Keratinocyte (primary cell): ENCODE results near the gene SYNPR. TPM values are rescaled to one million over a fixed set of nuclear protein-coding genes. Genes with fewer than 3 reads are reported as not detected.
A peak's percentile ranks its signal among the peaks of the same experiment; 100 is the strongest.

ENCODE experiments used
- DNase-seq: peaks from one replicate; pipeline ENCODE4 v3.0.0-alpha.2; 2011; ENCODE audit warnings: low read depth, missing footprints, low spot score
- FAIRE-seq: peaks from 2 replicates; lab custom pipeline; 2011; peaks lifted over from hg19 to GRCh38; lab: Jason Lieb, UNC
- H2AFZ ChIP-seq: 2 replicates; pipeline ENCODE4 v1.6.0; 2012; ENCODE audit warnings: low read length, control low read depth, inconsistent platforms; ENCODE audit not compliant: control insufficient read depth
- H3K27ac ChIP-seq: 2 replicates; pipeline ENCODE4 v1.5.1; 2011; ENCODE audit warnings: low read length; ENCODE audit not compliant: control insufficient read depth, insufficient read depth
- H3K27me3 ChIP-seq: 3 replicates; pipeline ENCODE4 v1.6.0; 2011; ENCODE audit warnings: low read length; ENCODE audit not compliant: control insufficient read depth, insufficient read depth; ENCODE audit errors: extremely low read depth
- H3K36me3 ChIP-seq, 2 experiments: 2 replicates in 1 of 2; 3 replicates in 1 of 2; pipeline ENCODE4 v1.5.1; 2011; ENCODE audit warnings: low read length in 2 of 2, mild to moderate bottlenecking in 1 of 2; ENCODE audit not compliant: control insufficient read depth in 2 of 2, insufficient read depth in 2 of 2; ENCODE audit errors: extremely low read depth in 1 of 2
- H3K4me1 ChIP-seq: 3 replicates; pipeline ENCODE4 v1.5.1; 2011; ENCODE audit warnings: low read length; ENCODE audit not compliant: control insufficient read depth, insufficient read depth; ENCODE audit errors: extremely low read depth
- H3K4me2 ChIP-seq: 3 replicates; pipeline ENCODE4 v1.6.0; 2011; ENCODE audit warnings: low read depth, low read length; ENCODE audit not compliant: control insufficient read depth, insufficient read depth; ENCODE audit errors: extremely low read depth
- H3K4me3 ChIP-seq, 3 experiments: fragments of 200-600 bp in 1 of 3; sonication (generic) in 1 of 3; 2 replicates in 2 of 3; 3 replicates in 1 of 3; pipeline ENCODE4 v1.5.1; 2011 to 2016; ENCODE audit warnings: low read length in 3 of 3, mild to moderate bottlenecking in 3 of 3, control low read depth in 2 of 3, inconsistent platforms in 1 of 3, low read depth in 1 of 3, mixed read lengths in 1 of 3, mixed run types in 1 of 3, moderate library complexity in 1 of 3; ENCODE audit not compliant: control insufficient read depth in 2 of 3, insufficient read depth in 2 of 3; ENCODE audit errors: extremely low read depth in 1 of 3
- H3K79me2 ChIP-seq: 2 replicates; pipeline ENCODE4 v1.6.0; 2012; ENCODE audit warnings: low read length; ENCODE audit not compliant: control insufficient read depth, insufficient read depth
- H3K9ac ChIP-seq: 3 replicates; pipeline ENCODE4 v1.6.0; 2011; ENCODE audit warnings: low read length; ENCODE audit not compliant: control insufficient read depth, insufficient read depth; ENCODE audit errors: extremely low read depth
- H3K9me1 ChIP-seq: 3 replicates; pipeline ENCODE4 v1.6.0; 2011; ENCODE audit warnings: low read length; ENCODE audit not compliant: control insufficient read depth, insufficient read depth; ENCODE audit errors: extremely low read depth
- H3K9me3 ChIP-seq: 2 replicates; pipeline ENCODE4 v1.5.1; 2012; ENCODE audit warnings: low read depth, low read length; ENCODE audit not compliant: control insufficient read depth
- H4K20me1 ChIP-seq: 3 replicates; pipeline ENCODE4 v1.6.0; 2011; ENCODE audit warnings: low read length; ENCODE audit not compliant: control insufficient read depth, insufficient read depth; ENCODE audit errors: extremely low read depth
- EZH2 ChIP-seq: IDR thresholded peaks from one replicate; pipeline ENCODE4 v1.6.1; 2012; ENCODE audit warnings: inconsistent platforms, mild to moderate bottlenecking, low read length, moderate library complexity
- dilution Hi-C: fragments of 300-500 bp; cut with MboI; formaldehyde crosslinking; loops from one replicate; pipeline ENCODE4 v1.7.0; 2020; ENCODE audit warnings: low sequenced_read_pairs; ENCODE audit not compliant: extremely low pct_ligation_motif_present
- polyA plus RNA-seq, 5 experiments: library from polyadenylated mRNA; depleted of rRNA in 3 of 5; stranded (reverse) in 3 of 5; stranded (forward) in 1 of 5; unstranded in 1 of 5; fragments of >200 nt; gene quantifications; 1 replicate in 1 of 5; 2 replicates in 3 of 5; 3 replicates in 1 of 5; pipeline versions ENCODE4 v1.2.1 to v1.2.3, GENCODE V29; 2011 to 2012; ENCODE audit warnings: missing spikeins in 2 of 5, low read depth in 1 of 5, low replicate concordance in 1 of 5
- TF ChIP-seq, protein P1 (sequence below), 3 experiments: IDR thresholded peaks in 1 of 3; conservative IDR thresholded peaks in 1 of 3; optimal IDR thresholded peaks in 1 of 3; 2 replicates in 2 of 3; 3 replicates in 1 of 3; pipeline versions ENCODE3 to v1.5.1; 2011; ENCODE audit warnings: low read length in 3 of 3, mild to moderate bottlenecking in 3 of 3, moderate library complexity in 2 of 3, control low read depth in 1 of 3, inconsistent platforms in 1 of 3; ENCODE audit not compliant: insufficient read depth in 2 of 3; ENCODE audit errors: extremely low read depth in 1 of 3

The SYNPR gene
- polyA plus RNA-seq, 1 donor (not counting 4 experiments of a cell fraction or from before 2014, with no cell fraction given) = not detected

DNA sequence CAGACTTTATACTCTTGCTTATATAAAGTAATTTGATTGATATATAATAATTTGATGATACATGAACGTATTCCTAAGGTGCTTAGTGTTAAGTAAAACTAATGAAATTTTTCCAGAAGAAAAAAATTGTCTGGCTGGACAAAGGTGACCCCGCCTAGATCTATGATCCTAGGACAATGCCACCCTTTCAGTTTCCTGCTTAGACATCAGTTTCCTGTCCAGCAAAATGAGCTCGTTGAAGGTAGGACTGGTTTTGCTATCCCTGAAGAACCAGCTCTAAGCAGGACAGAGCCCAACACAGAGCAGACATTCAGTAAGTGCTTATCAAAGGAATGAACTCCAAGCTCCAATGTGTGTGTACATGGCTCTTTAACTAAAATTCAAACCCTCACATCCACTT, 293.6 kb downstream of the SYNPR start:
- no peaks in the 10 kb centered on the region for H3K27me3 ChIP-seq
- no peak for FAIRE-seq
- H3K9me3 ChIP-seq = no peaks in the 10 kb centered on the region
- no peak overlapping the region for H3K4me2 ChIP-seq
- no peak overlapping the region for H3K9ac ChIP-seq
- TF ChIP-seq, protein P1, sequence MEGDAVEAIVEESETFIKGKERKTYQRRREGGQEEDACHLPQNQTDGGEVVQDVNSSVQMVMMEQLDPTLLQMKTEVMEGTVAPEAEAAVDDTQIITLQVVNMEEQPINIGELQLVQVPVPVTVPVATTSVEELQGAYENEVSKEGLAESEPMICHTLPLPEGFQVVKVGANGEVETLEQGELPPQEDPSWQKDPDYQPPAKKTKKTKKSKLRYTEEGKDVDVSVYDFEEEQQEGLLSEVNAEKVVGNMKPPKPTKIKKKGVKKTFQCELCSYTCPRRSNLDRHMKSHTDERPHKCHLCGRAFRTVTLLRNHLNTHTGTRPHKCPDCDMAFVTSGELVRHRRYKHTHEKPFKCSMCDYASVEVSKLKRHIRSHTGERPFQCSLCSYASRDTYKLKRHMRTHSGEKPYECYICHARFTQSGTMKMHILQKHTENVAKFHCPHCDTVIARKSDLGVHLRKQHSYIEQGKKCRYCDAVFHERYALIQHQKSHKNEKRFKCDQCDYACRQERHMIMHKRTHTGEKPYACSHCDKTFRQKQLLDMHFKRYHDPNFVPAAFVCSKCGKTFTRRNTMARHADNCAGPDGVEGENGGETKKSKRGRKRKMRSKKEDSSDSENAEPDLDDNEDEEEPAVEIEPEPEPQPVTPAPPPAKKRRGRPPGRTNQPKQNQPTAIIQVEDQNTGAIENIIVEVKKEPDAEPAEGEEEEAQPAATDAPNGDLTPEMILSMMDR (optimal IDR thresholded peaks at IDR 0.05 in 1 of 3, IDR thresholded peaks at IDR 0.05 in 1 of 3, conservative IDR thresholded peaks at IDR 0.05 in 1 of 3; ENCODE audit: extremely low read depth in 1 of 3, insufficient read depth in 2 of 3, low read length in 3 of 3) = no peak
- TF ChIP-seq EZH2 = no peak
- H3K4me1 ChIP-seq = peaks cover under 1% of the 10 kb centered on the region
- H4K20me1 ChIP-seq = no peaks in the 10 kb centered on the region
- no peaks in the 10 kb centered on the region for H3K9me1 ChIP-seq
- dilution Hi-C loops = no loop called here
- H3K4me3 ChIP-seq = no peak overlapping the region
- no peaks in the 10 kb centered on the region for H3K36me3 ChIP-seq
- H2AFZ ChIP-seq = no peak overlapping the region
- no peak for DNase-seq
- no peaks in the 10 kb centered on the region for H3K79me2 ChIP-seq
- no peak overlapping the region for H3K27ac ChIP-seq

DNA sequence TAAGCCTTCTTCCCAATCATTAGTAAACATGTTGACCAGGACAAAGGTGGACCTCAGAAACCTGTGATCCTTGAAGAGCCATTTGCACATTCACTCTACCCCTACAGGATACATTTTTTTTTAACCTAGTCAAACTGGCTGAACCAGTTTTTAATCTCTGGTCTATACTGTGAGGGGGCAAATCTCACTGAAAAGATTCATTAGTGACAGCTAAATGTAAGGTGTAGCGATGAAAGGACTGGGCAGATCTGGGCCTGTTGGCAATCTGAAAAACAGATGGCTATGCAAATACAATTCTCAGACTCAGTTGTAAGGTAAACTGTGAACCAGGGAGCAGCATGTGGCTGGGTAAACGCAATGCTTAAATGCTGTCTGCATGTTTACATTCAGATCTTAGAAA, 298.7 kb downstream of the SYNPR start:
- Histone ChIP-seq H3K9ac (no peak overlapping the region), H3K36me3 (no peaks in the 10 kb centered on the region), H2AFZ (no peak overlapping the region), H3K4me1 (peaks cover 12% of the 10 kb centered on the region), H3K4me3 (no peak overlapping the region), H3K9me3 (no peaks in the 10 kb centered on the region), H3K27me3 (no peaks in the 10 kb centered on the region), H4K20me1 (no peaks in the 10 kb centered on the region), H3K4me2 (peak overlapping the region; percentile 40), H3K79me2 (no peaks in the 10 kb centered on the region), H3K9me1 (no peaks in the 10 kb centered on the region), H3K27ac (no peak overlapping the region)
- no peak for TF ChIP-seq EZH2
- TF ChIP-seq, protein P1 (optimal IDR thresholded peaks at IDR 0.05 in 1 of 3, IDR thresholded peaks at IDR 0.05 in 1 of 3, conservative IDR thresholded peaks at IDR 0.05 in 1 of 3; ENCODE audit: extremely low read depth in 1 of 3, insufficient read depth in 2 of 3, low read length in 3 of 3) = no peak
- no peak for DNase-seq
- peak; percentile 51 for FAIRE-seq
- dilution Hi-C loops = no loop called here
